Liver (tissue), 9 donors: ENCODE data around the gene TNFRSF13B. TPM values are rescaled to one million over a fixed set of nuclear protein-coding genes. Genes with fewer than 3 reads are reported as not detected.
A peak's percentile ranks its signal among the peaks of the same experiment; 100 is the strongest.

Experiments used
- DNase-seq: peaks from one replicate; pipeline ENCODE4 v3.0.0-alpha.2; 2017; ENCODE audit warnings: low spot score
- H3K27ac ChIP-seq, 2 donors: one replicate each; pipeline ENCODE4 v1.7.0; 2013; ENCODE audit warnings: inconsistent platforms in 2 of 2, low read length in 2 of 2, control low read depth in 1 of 2, low read depth in 1 of 2, mild to moderate bottlenecking in 1 of 2
- H3K27me3 ChIP-seq, 4 donors: one replicate each; pipeline versions ENCODE4 v1.6.1 to v1.7.0; 2013; ENCODE audit warnings: low read length in 3 of 4, inconsistent platforms in 1 of 4, mild to moderate bottlenecking in 1 of 4, moderate library complexity in 1 of 4; ENCODE audit not compliant: control insufficient read depth in 4 of 4, insufficient read depth in 4 of 4
- H3K36me3 ChIP-seq, 4 donors: one replicate each; pipeline versions ENCODE4 v1.6.1 to v1.7.0; 2013; ENCODE audit warnings: low read length in 3 of 4, mild to moderate bottlenecking in 3 of 4, low read depth in 1 of 4, moderate library complexity in 1 of 4; ENCODE audit not compliant: control insufficient read depth in 4 of 4, insufficient read depth in 3 of 4
- H3K4me1 ChIP-seq, 4 donors: one replicate each; pipeline versions ENCODE4 v1.6.1 to v1.7.0; 2013; ENCODE audit warnings: low read length in 3 of 4, mild to moderate bottlenecking in 3 of 4, moderate library complexity in 1 of 4; ENCODE audit not compliant: control insufficient read depth in 4 of 4, insufficient read depth in 4 of 4
- H3K4me3 ChIP-seq, 3 donors: one replicate each; pipeline versions ENCODE4 v1.6.1 to v1.7.0; 2013; ENCODE audit warnings: low read length in 3 of 3, control low read depth in 1 of 3, low read depth in 1 of 3, mild to moderate bottlenecking in 1 of 3
- H3K9ac ChIP-seq, 2 donors: one replicate each; pipeline ENCODE4 v1.7.0; 2013; ENCODE audit warnings: low read length in 2 of 2, mild to moderate bottlenecking in 2 of 2, moderate library complexity in 2 of 2, control low read depth in 1 of 2, low read depth in 1 of 2
- H3K9me3 ChIP-seq, 4 donors: one replicate each; pipeline versions ENCODE4 v1.6.1 to v1.7.0; 2013; ENCODE audit warnings: low read length in 3 of 4; ENCODE audit not compliant: control insufficient read depth in 4 of 4
- CTCF ChIP-seq: fragments of 150-350 bp; IDR thresholded peaks from 2 replicates; pipeline ENCODE4 v1.5.1; 2017; ENCODE audit warnings: improper control_type of control experiment, low read depth, low read length; ENCODE audit not compliant: missing input control
- FOXA2 ChIP-seq: IDR thresholded peaks from 2 replicates; pipeline ENCODE4 v1.6.1; 2016; ENCODE audit warnings: antibody characterized with exemption
- HNF4A ChIP-seq, 2 donors: conservative IDR thresholded peaks; 2 replicates each; pipeline ENCODE4 v1.6.1; 2016; ENCODE audit warnings: antibody characterized with exemption in 2 of 2, mild to moderate bottlenecking in 2 of 2
- HNF4G ChIP-seq: IDR thresholded peaks from 2 replicates; pipeline ENCODE4 v1.6.1; 2016; ENCODE audit warnings: antibody characterized with exemption
- JUND ChIP-seq, 2 donors: IDR thresholded peaks; 2 replicates each; pipeline ENCODE4 v1.6.1; 2016; ENCODE audit warnings: antibody characterized with exemption in 2 of 2
- MAX ChIP-seq: IDR thresholded peaks from 2 replicates; pipeline ENCODE4 v1.6.1; 2016; ENCODE audit warnings: antibody characterized with exemption
- NR2F2 ChIP-seq: IDR thresholded peaks from 2 replicates; pipeline ENCODE4 v1.6.1; 2016; ENCODE audit warnings: antibody characterized with exemption
- RAD21 ChIP-seq, 2 donors: IDR thresholded peaks; 2 replicates each; pipeline ENCODE4 v1.6.1; 2016; ENCODE audit warnings: antibody characterized with exemption in 2 of 2, mild to moderate bottlenecking in 2 of 2
- REST ChIP-seq: IDR thresholded peaks from 2 replicates; pipeline ENCODE4 v1.6.1; 2016; ENCODE audit warnings: antibody characterized with exemption, mild to moderate bottlenecking
- RXRA ChIP-seq, 2 donors: IDR thresholded peaks; 2 replicates each; pipeline ENCODE4 v1.6.1; 2017 to 2018; ENCODE audit warnings: antibody characterized with exemption in 2 of 2, mild to moderate bottlenecking in 1 of 2
- SP1 ChIP-seq: IDR thresholded peaks from 2 replicates; pipeline ENCODE4 v1.6.1; 2018; ENCODE audit warnings: antibody characterized with exemption, mild to moderate bottlenecking
- TAF1 ChIP-seq: conservative IDR thresholded peaks from 2 replicates; pipeline ENCODE4 v1.6.1; 2016; ENCODE audit warnings: antibody characterized with exemption, mild to moderate bottlenecking
- ZBTB33 ChIP-seq: IDR thresholded peaks from 2 replicates; pipeline ENCODE4 v1.6.1; 2016; ENCODE audit warnings: antibody characterized with exemption
- WGBS: extraction: QIAGEN DNeasy Blood & Tissue Kit; methylation state at CpG from one replicate; pipeline ENCODE4 v1.1.7; 2013; 5-methylcytosine and 5-hydroxymethylcytosine counted together
- polyA plus RNA-seq, 2 donors: library from polyadenylated mRNA; stranded (reverse) in 1 of 2; unstranded in 1 of 2; fragments of 200-250 nt in 1 of 2; fragments of >200 nt in 1 of 2; fragmentation: Nextera tagmentation in 1 of 2; extraction: Ambion mirVana in 1 of 2; gene quantifications; one replicate each; pipeline versions ENCODE4 v1.2.1 to v1.2.3, GENCODE V29; 2013 to 2015
- total RNA-seq, 2 donors: library from RNA; depleted of rRNA; stranded (reverse); fragments of >200 nt; gene quantifications; one replicate each; pipeline ENCODE4 v1.2.3, GENCODE V29; 2014
- donor health status: healthy.
- donor health status: healthy.
- donor health status: healthy.
- donor health status: healthy.
- donor health status: healthy.

The TNFRSF13B gene
- total and polyA plus RNA-seq, 4 donors, result 0.17 to 0.26 TPM; not detected in 2

GRCh38 chr17:16987830-16988601 lies 16.1 kb upstream of the TNFRSF13B start:
- Histone ChIP-seq H3K27me3 (no peaks in the 10 kb centered on the region), H3K36me3 (no peaks in the 10 kb centered on the region), H3K4me1 (peaks cover 0 to 4% (median 1%) of the 10 kb centered on the region in 4 donors), H3K9me3 (no peaks in the 10 kb centered on the region), H3K27ac (no peak overlapping the region), H3K4me3 (no peak overlapping the region), H3K9ac (peak overlapping the region in 1 of 2 donors; percentile 31)
- DNase-seq, result peak; percentile 42
- no peak for TF ChIP-seq FOXA2
- no peak for TF ChIP-seq ZBTB33
- no peak for TF ChIP-seq RAD21 (IDR thresholded peaks at IDR 0.05)
- TF ChIP-seq HNF4G, result no peak
- TF ChIP-seq CTCF, result no peak
- TF ChIP-seq REST, result no peak
- TF ChIP-seq RXRA (IDR thresholded peaks at IDR 0.05), result no peak
- no peak for TF ChIP-seq HNF4A (conservative IDR thresholded peaks at IDR 0.05)
- TF ChIP-seq TAF1, result no peak
- TF ChIP-seq JUND (IDR thresholded peaks at IDR 0.05), result no peak
- no peak for TF ChIP-seq MAX
- WGBS, result 57% methylated on average over 11 of the region's 11 CpGs

GRCh38 chr17:16987066-16987829 lies 15.3 kb upstream of the TNFRSF13B start:
- Histone ChIP-seq H3K9me3 (no peaks in the 10 kb centered on the region), H3K27me3 (no peaks in the 10 kb centered on the region), H3K27ac (no peak overlapping the region), H3K36me3 (no peaks in the 10 kb centered on the region), H3K4me3 (no peak overlapping the region), H3K4me1 (peaks cover 0 to 4% (median 1%) of the 10 kb centered on the region in 4 donors), H3K9ac (no peak overlapping the region)
- WGBS, result 93% methylated on average over 10 of the region's 10 CpGs
- no peak for DNase-seq
- TF ChIP-seq ZBTB33 (no peak), MAX (no peak), FOXA2 (no peak), TAF1 (no peak), NR2F2 (no peak), SP1 (no peak), RXRA (IDR thresholded peaks at IDR 0.05) (no peak), HNF4G (no peak)
